Measurements from ENCODE around the gene PLLP.

- TF ChIP-seq CTCF (IDR thresholded peaks at IDR 0.05) (no peak), POLR2A (IDR thresholded peaks at IDR 0.05) (no peak)
These were observed 40.3 kb upstream of the PLLP start for GRCh38 chr16:57324749-57325148.

Measured in prostate gland (tissue), 2 donors.